Thoracic aorta (tissue), 2 donors: ENCODE measurements around the gene GIGYF2. TPM values are rescaled to one million over a fixed set of nuclear protein-coding genes. Genes with fewer than 3 reads are reported as not detected.

Experiments
- ATAC-seq: fragments of 150-250 bp; one replicate; pipeline ENCODE4 v1.8.0; 2017; ENCODE audit warnings: low read depth; ENCODE audit not compliant: insufficient number of reproducible peaks, low FRiP score
- DNase-seq: peaks from one replicate; pipeline ENCODE4 v3.0.0-alpha.2; 2020; ENCODE audit warnings: low spot score
- H3K27ac ChIP-seq, 2 donors: fragments of 200-600 bp; sonication (generic); 1 replicate in 1 of 2; 2 replicates in 1 of 2; pipeline ENCODE4 v1.5.1; 2016; ENCODE audit warnings: mild to moderate bottlenecking in 2 of 2, moderate library complexity in 2 of 2
- H3K27me3 ChIP-seq: fragments of 200-600 bp; sonication (generic); replicated peaks from 2 replicates; pipeline ENCODE4 v1.6.0; 2016; ENCODE audit warnings: mild to moderate bottlenecking; ENCODE audit not compliant: insufficient read depth
- H3K36me3 ChIP-seq: fragments of 200-600 bp; sonication (generic); one replicate; pipeline ENCODE4 v1.5.1; 2016
- H3K4me1 ChIP-seq, 2 donors: fragments of 200-600 bp; sonication (generic); 1 replicate in 1 of 2; 2 replicates in 1 of 2; pipeline versions ENCODE4 v1.5.1 to v1.6.0; 2016; ENCODE audit warnings: low read depth in 2 of 2, mild to moderate bottlenecking in 1 of 2; ENCODE audit not compliant: control insufficient read depth in 1 of 2
- H3K4me3 ChIP-seq: fragments of 200-600 bp; sonication (generic); 2 replicates; pipeline ENCODE4 v1.5.1; 2016; ENCODE audit warnings: mild to moderate bottlenecking
- H3K9me3 ChIP-seq: fragments of 200-600 bp; sonication (generic); 2 replicates; pipeline ENCODE4 v1.5.1; 2016
- CTCF ChIP-seq: fragments of 200-600 bp; sonication (generic); IDR thresholded peaks from one replicate; pipeline ENCODE4 v1.5.1; 2019; ENCODE audit warnings: antibody characterized with exemption
- total RNA-seq, 2 donors: library from RNA; depleted of rRNA; stranded (reverse); fragments of >200 nt; gene quantifications; one replicate each; pipeline versions ENCODE4 v1.1.0 to v1.2.3, GENCODE V29; 2016

GIGYF2 gene
- total RNA-seq, 2 donors from 2014 or later: 54.7 to 121 TPM

DNA sequence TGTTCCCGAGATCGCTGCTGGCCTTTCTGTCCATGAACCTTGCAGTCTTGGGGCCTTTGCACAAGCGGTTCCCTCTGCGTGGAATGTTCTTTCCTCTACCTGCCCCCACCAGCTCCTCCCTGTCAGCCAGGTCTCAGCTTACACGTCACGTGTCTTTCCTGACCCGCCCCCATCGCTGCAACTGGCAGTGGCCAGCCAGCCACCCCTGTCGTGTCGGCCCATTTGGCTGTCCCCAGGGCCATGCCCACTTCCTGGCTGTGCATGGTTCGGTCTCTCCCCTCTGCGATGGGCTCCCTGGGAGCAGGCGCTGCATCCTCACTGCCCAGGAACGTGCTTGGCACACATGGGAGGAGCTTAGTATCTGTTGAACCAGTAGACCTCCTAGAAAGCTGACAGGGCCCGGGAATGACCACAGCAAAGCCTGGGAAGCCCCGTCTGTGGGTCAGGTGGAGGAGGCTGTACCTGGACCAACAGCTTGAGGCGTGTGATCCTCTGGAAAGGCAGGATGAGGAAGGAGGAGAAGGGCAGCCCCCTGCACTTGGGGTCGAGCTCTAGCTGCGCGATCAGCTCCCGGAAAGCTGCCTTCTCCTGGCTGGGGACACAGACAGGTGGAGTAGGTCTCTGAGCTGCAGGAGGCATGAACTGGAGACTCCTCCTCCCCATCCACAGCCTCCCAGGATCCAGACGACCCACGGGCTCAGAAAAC lies 193.9 kb downstream of the GIGYF2 start:
- Histone ChIP-seq H3K36me3 (no peaks in the 10 kb centered on the region), H3K4me3 (no peak overlapping the region), H3K9me3 (no peaks in the 10 kb centered on the region), H3K27ac (no peak overlapping the region), H3K4me1 (peaks cover 0 to 7% of the 10 kb centered on the region in 2 donors), H3K27me3 (no peaks in the 10 kb centered on the region)
- no peak for DNase-seq
- no peak for ATAC-seq
- no peak for TF ChIP-seq CTCF

DNA sequence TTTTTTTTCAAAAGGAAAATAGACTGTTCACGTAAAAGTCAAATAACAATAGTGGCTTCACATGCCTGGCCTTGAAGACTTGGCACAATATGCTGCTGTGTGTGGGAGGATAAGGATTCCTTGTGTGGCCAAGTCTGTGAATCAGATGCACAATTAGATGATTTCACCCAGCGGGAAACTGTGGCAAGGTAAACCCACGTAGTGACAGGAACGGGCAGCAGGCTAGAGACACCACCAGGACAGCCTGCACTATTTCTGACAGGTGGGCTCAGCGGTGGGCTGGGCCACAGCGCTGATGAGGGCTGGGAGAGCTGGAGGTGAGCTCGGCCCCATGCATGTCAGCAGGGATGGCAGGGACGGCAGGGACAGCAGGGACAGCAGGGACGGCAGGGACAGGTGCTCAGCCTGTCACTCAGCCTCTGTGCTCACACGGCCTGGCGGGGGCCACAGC lies 194.5 kb downstream of the GIGYF2 start:
- H3K27ac ChIP-seq: no peak overlapping the region

GRCh38 chr2:232892221-232892620 lies 195.1 kb downstream of the GIGYF2 start:
- TF ChIP-seq CTCF: no peak
- peaks cover 0 to 7% of the 10 kb centered on the region in 2 donors for H3K4me1 ChIP-seq
- H3K27ac ChIP-seq: no peak overlapping the region
- H3K36me3 ChIP-seq: no peaks in the 10 kb centered on the region
- no peak overlapping the region for H3K4me3 ChIP-seq
- no peak for DNase-seq
- no peak for ATAC-seq
- no peaks in the 10 kb centered on the region for H3K9me3 ChIP-seq
- H3K27me3 ChIP-seq: no peaks in the 10 kb centered on the region

More for the DNA sequence above, 194.5 kb downstream of the GIGYF2 start:
- no peak for ATAC-seq
- no peaks in the 10 kb centered on the region for H3K27me3 ChIP-seq
- no peak for TF ChIP-seq CTCF
- DNase-seq: no peak
- H3K4me1 ChIP-seq: peaks cover 0 to 7% of the 10 kb centered on the region in 2 donors
- H3K4me3 ChIP-seq: no peak overlapping the region
- H3K36me3 ChIP-seq: no peaks in the 10 kb centered on the region
- H3K9me3 ChIP-seq: no peaks in the 10 kb centered on the region

GRCh38 chr2:232892843-232893242 lies 195.7 kb downstream of the GIGYF2 start:
- Histone ChIP-seq H3K27ac (no peak overlapping the region), H3K4me1 (peaks cover 0 to 7% of the 10 kb centered on the region in 2 donors), H3K9me3 (no peaks in the 10 kb centered on the region), H3K4me3 (no peak overlapping the region), H3K36me3 (no peaks in the 10 kb centered on the region), H3K27me3 (no peaks in the 10 kb centered on the region)
- no peak for TF ChIP-seq CTCF
- no peak for ATAC-seq
- DNase-seq: no peak

DNA sequence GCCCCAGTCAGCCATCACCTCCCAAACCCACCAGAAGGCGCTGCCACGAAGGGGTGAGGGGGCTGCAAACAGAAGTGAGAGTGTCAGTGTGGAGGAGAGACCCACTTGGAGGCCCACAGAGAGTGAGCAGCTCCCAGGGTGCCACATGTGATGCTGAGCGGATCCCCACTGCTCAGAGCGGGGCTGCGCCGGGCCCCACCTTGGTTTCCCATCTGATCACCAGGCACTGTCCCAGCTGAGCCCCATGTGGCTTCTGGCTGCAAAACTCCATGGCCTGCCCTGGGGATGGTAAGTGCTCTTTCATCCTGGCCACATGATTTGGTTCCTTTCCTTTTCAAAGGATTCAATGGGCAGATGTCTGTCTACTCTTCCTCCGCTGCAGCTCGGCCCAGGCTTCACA lies 196.7 kb downstream of the GIGYF2 start:
- H3K27me3 ChIP-seq: no peaks in the 10 kb centered on the region
- ATAC-seq: no peak

More for the DNA sequence above, 196.7 kb downstream of the GIGYF2 start:
- Histone ChIP-seq H3K27ac (no peak overlapping the region), H3K4me3 (no peak overlapping the region), H3K4me1 (peaks cover 0 to 7% of the 10 kb centered on the region in 2 donors), H3K36me3 (no peaks in the 10 kb centered on the region), H3K9me3 (no peaks in the 10 kb centered on the region)
- DNase-seq: no peak
- TF ChIP-seq CTCF: no peak
